GF-D8 (cell line): ENCODE results near the gene KRTAP20-4.

ENCODE experiments used
- DNase-seq: peaks from one replicate; lab custom pipeline; 2025; lab: John Stamatoyannopoulos, UW

Gene KRTAP20-4

DNA sequence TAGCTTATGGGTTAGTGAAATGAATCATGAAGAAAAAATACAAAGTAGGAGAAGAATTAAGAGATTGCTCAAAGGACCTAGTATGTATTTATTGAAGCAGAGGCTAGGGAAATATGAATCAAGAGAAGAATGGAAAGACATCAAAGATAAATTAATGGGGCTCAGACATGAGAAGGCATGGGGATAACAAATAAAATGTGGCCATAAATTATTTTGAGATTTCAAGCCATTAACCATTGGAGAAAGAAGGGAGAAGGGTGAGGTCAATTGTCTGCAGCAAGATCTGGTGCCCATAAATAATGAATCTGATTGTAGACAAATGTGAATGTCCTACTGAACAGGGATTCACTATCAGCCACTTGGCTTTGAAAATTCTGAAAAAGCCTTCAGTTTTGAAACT lies 32.5 kb downstream of the KRTAP20-4 start:
- DNase-seq = no peak

DNA sequence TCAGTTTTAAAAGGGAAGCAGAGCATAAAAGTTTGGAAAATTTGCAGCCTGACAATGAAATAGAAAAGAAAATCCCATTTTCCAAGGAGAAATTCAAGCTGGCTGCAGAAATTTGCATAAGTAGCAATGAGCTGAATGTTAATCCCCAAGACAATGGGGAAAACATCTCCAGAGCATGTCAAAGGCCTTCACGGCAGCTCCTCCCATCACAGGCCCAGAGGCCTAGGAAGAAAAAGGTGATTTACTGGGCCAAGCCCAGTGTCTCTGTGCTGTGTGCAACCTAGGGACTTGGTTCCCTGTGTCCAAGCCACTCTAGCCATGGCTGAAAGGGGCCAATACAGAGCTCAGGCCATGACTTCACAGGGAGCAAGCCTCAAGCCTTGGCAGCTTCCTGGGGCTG lies 48.3 kb downstream of the KRTAP20-4 start:
- no peak for DNase-seq
